ENCODE results near the gene TUBAL3.

Gene TUBAL3

GRCh38 chr10:5344746-5345145, 59.9 kb downstream of the TUBAL3 start:
- TF ChIP-seq, protein P1, sequence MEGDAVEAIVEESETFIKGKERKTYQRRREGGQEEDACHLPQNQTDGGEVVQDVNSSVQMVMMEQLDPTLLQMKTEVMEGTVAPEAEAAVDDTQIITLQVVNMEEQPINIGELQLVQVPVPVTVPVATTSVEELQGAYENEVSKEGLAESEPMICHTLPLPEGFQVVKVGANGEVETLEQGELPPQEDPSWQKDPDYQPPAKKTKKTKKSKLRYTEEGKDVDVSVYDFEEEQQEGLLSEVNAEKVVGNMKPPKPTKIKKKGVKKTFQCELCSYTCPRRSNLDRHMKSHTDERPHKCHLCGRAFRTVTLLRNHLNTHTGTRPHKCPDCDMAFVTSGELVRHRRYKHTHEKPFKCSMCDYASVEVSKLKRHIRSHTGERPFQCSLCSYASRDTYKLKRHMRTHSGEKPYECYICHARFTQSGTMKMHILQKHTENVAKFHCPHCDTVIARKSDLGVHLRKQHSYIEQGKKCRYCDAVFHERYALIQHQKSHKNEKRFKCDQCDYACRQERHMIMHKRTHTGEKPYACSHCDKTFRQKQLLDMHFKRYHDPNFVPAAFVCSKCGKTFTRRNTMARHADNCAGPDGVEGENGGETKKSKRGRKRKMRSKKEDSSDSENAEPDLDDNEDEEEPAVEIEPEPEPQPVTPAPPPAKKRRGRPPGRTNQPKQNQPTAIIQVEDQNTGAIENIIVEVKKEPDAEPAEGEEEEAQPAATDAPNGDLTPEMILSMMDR (IDR thresholded peaks at IDR 0.05; ENCODE audit: low read depth, low read length), result no peak
- TF ChIP-seq EZH2phosphoT487 (IDR thresholded peaks at IDR 0.05; ENCODE audit: low read depth), result no peak
- peaks cover 3% of the 10 kb centered on the region; the same call in 1 of the 2 replicates for H3K27me3 ChIP-seq (ENCODE audit: low read depth, low read length)
- no peak overlapping the region for H2AFZ ChIP-seq (ENCODE audit: low read depth, low read length)
- no peaks in the 10 kb centered on the region for H3K4me1 ChIP-seq (ENCODE audit: low read length)
- H3K4me3 ChIP-seq (ENCODE audit: low read length), result no peak overlapping the region
- no peaks in the 10 kb centered on the region for H4K20me1 ChIP-seq (ENCODE audit: insufficient read depth, low read length)
- H3K27ac ChIP-seq (ENCODE audit: low read length), result no peak overlapping the region
- H3K4me2 ChIP-seq (ENCODE audit: low read length), result no peak overlapping the region
- no peaks in the 10 kb centered on the region for H3K9me3 ChIP-seq (ENCODE audit: insufficient read depth, low read length)
- no peaks in the 10 kb centered on the region for H3K36me3 ChIP-seq (replicated peaks; ENCODE audit: low read depth, low read length)
- no peak overlapping the region for H3K9ac ChIP-seq (ENCODE audit: low read length)
- no peaks in the 10 kb centered on the region for H3K79me2 ChIP-seq (ENCODE audit: low read length)

DNA sequence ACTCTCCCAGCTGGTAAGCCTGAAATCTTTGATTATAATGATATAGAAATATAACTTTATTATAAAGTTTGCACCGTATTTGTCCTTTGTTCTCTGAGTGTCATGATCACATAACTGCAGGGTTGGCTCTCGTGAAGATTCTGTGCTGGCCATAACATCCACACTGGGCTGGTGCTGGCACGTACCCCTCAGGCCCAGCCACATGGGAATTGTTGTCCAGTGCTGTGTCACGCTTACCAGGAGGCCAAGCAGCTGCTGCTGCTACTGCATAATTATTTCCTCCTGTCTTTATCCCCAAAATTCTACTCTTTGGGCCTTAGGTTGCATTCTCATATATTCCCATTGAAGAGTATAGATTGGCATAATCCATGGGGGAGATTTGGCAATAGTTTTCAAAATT, 60.6 kb downstream of the TUBAL3 start:
- H3K27me3 ChIP-seq (ENCODE audit: low read depth, low read length), result peaks cover 7% of the 10 kb centered on the region; the same call in 1 of the 2 replicates

DNA sequence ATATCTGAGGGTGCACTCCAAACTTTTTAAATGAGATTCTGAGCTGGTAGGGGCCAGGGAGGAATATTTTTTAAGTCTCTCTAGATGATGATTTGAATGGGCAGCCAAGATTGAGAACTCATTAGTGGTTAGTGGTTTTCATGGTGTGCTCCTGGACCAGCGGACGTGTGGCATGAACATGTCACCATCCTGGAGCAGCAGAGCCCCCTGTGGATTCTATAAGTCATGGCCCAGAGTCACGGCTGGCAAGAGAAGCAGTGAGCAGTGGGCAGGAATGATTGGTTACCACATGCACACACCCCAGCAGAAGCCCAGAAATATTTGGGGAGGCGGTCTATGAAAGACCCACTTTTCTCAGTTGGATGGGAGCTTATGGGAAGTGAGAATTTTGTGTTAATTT, 61.1 kb downstream of the TUBAL3 start:
- Histone ChIP-seq H3K27ac (ENCODE audit: low read length) (no peak overlapping the region), H3K9me3 (ENCODE audit: insufficient read depth, low read length) (no peaks in the 10 kb centered on the region), H3K27me3 (ENCODE audit: low read depth, low read length) (peaks cover 6% of the 10 kb centered on the region; the same call in 1 of the 2 replicates), H3K9ac (ENCODE audit: low read length) (no peak overlapping the region), H2AFZ (ENCODE audit: low read depth, low read length) (no peak overlapping the region), H4K20me1 (ENCODE audit: insufficient read depth, low read length) (no peaks in the 10 kb centered on the region), H3K79me2 (ENCODE audit: low read length) (no peaks in the 10 kb centered on the region), H3K4me2 (ENCODE audit: low read length) (no peak overlapping the region), H3K4me1 (ENCODE audit: low read length) (no peaks in the 10 kb centered on the region), H3K36me3 (replicated peaks; ENCODE audit: low read depth, low read length) (no peaks in the 10 kb centered on the region), H3K4me3 (ENCODE audit: low read length) (no peak overlapping the region)
- TF ChIP-seq, protein P1 (IDR thresholded peaks at IDR 0.05; ENCODE audit: low read depth, low read length), result no peak
- TF ChIP-seq EZH2phosphoT487 (IDR thresholded peaks at IDR 0.05; ENCODE audit: low read depth), result no peak

More for the DNA sequence above, 60.6 kb downstream of the TUBAL3 start:
- H3K4me2 ChIP-seq (ENCODE audit: low read length), result no peak overlapping the region
- H3K36me3 ChIP-seq (replicated peaks; ENCODE audit: low read depth, low read length), result no peaks in the 10 kb centered on the region
- no peaks in the 10 kb centered on the region for H3K9me3 ChIP-seq (ENCODE audit: insufficient read depth, low read length)
- no peak overlapping the region for H3K4me3 ChIP-seq (ENCODE audit: low read length)
- TF ChIP-seq, protein P1 (IDR thresholded peaks at IDR 0.05; ENCODE audit: low read depth, low read length), result no peak
- TF ChIP-seq EZH2phosphoT487 (IDR thresholded peaks at IDR 0.05; ENCODE audit: low read depth), result no peak
- H4K20me1 ChIP-seq (ENCODE audit: insufficient read depth, low read length), result no peaks in the 10 kb centered on the region
- no peak overlapping the region for H3K27ac ChIP-seq (ENCODE audit: low read length)
- no peak overlapping the region for H2AFZ ChIP-seq (ENCODE audit: low read depth, low read length)
- H3K9ac ChIP-seq (ENCODE audit: low read length), result no peak overlapping the region
- H3K4me1 ChIP-seq (ENCODE audit: low read length), result no peaks in the 10 kb centered on the region
- H3K79me2 ChIP-seq (ENCODE audit: low read length), result no peaks in the 10 kb centered on the region
